ENCODE data around the gene SERINC2. TPM values are rescaled to one million over a fixed set of nuclear protein-coding genes. Genes with fewer than 3 reads are reported as not detected.
A peak's percentile ranks its signal among the peaks of the same experiment; 100 is the strongest.
"Not testable (repeated sequence)": the region's sequence is repeated elsewhere in the genome, so short reads cannot be mapped to it uniquely, and the experiment has no call there.

Gene SERINC2
- total and polyA plus RNA-seq, 7 donors = 0.33 to 254 (median 0.81) TPM

DNA sequence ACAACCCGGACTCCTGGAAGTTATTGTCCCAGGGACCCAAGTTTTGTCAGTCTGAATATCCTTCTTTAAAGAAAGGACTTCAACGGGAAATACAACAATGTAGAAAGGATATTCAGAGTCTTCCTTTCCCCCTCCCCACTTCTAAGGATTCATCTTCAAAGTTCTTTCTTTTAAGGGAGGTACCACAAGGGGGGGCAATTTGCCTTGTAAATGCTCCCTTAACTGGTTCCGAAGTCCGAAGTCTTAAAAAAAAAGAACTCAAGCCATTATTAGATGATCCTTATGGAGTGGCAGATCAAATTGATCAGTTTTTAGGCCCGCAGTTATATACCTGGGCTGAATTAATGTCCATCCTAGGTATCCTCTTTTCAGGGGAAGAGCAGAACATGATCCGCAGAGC, 47.0 kb downstream of the SERINC2 start:
- H3K9me3 ChIP-seq = peaks cover 5 to 25% (median 21%) of the 10 kb centered on the region in 4 donors
- 54 to 63% methylated on average over 6 of the region's 6 CpGs for WGBS, 2 donors
- H3K27ac ChIP-seq = no peak overlapping the region
- no peak overlapping the region for H3K4me3 ChIP-seq
- no peak for DNase-seq
- H3K27me3 ChIP-seq = peaks cover 0 to 3% (median 0%) of the 10 kb centered on the region in 3 donors
- H3K36me3 ChIP-seq = no peaks in the 10 kb centered on the region
- peaks cover 0 to 2% (median 0%) of the 10 kb centered on the region in 4 donors for H3K4me1 ChIP-seq
- TF ChIP-seq, protein P1, sequence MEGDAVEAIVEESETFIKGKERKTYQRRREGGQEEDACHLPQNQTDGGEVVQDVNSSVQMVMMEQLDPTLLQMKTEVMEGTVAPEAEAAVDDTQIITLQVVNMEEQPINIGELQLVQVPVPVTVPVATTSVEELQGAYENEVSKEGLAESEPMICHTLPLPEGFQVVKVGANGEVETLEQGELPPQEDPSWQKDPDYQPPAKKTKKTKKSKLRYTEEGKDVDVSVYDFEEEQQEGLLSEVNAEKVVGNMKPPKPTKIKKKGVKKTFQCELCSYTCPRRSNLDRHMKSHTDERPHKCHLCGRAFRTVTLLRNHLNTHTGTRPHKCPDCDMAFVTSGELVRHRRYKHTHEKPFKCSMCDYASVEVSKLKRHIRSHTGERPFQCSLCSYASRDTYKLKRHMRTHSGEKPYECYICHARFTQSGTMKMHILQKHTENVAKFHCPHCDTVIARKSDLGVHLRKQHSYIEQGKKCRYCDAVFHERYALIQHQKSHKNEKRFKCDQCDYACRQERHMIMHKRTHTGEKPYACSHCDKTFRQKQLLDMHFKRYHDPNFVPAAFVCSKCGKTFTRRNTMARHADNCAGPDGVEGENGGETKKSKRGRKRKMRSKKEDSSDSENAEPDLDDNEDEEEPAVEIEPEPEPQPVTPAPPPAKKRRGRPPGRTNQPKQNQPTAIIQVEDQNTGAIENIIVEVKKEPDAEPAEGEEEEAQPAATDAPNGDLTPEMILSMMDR (IDR thresholded peaks at IDR 0.05) = peak in 1 of 4 experiments; percentile 13
- TF ChIP-seq POLR2AphosphoS5 (IDR thresholded peaks at IDR 0.05) = no peak
- intact Hi-C loops (cut with DNase I) = no loop called here

- TF ChIP-seq POLR2A (IDR thresholded peaks at IDR 0.05) (no peak), EP300 (IDR thresholded peaks at IDR 0.05) (no peak), POLR2AphosphoS5 (IDR thresholded peaks at IDR 0.05) (no peak)
- TF ChIP-seq, protein P1 (IDR thresholded peaks at IDR 0.05) = no peak
- DNase-seq = no peak
- Histone ChIP-seq H3K27ac (no peak overlapping the region), H3K4me3 (no peak overlapping the region), H3K4me1 (peaks cover 0 to 2% (median 0%) of the 10 kb centered on the region in 4 donors), H3K36me3 (no peaks in the 10 kb centered on the region), H3K27me3 (no peaks in the 10 kb centered on the region), H3K9me3 (peaks cover 0 to 5% (median 3%) of the 10 kb centered on the region in 4 donors)
- 87 to 89% methylated on average over 4 of the region's 4 CpGs for WGBS, 2 donors
- intact Hi-C loops (cut with DNase I) = no loop called here
These were observed 54.1 kb downstream of the SERINC2 start for GRCh38 chr1:31467005-31467674.

- H3K4me3 ChIP-seq = no peak overlapping the region
- no peaks in the 10 kb centered on the region for H3K36me3 ChIP-seq
- 87 to 95% methylated on average over 11 of the region's 11 CpGs for WGBS, 2 donors
- intact Hi-C loops (cut with DNase I) = no loop called here
- H3K27ac ChIP-seq = no peak overlapping the region
- no peak for DNase-seq
- H3K4me1 ChIP-seq = no peaks in the 10 kb centered on the region
- peaks cover 0 to 5% (median 3%) of the 10 kb centered on the region in 4 donors for H3K9me3 ChIP-seq
- no peaks in the 10 kb centered on the region for H3K27me3 ChIP-seq
- TF ChIP-seq POLR2A (IDR thresholded peaks at IDR 0.05) = no peak
- TF ChIP-seq, protein P1 (IDR thresholded peaks at IDR 0.05) = no peak
- no peak for TF ChIP-seq EP300 (IDR thresholded peaks at IDR 0.05)
- no peak for TF ChIP-seq POLR2AphosphoS5 (IDR thresholded peaks at IDR 0.05)
These were observed 57.8 kb downstream of the SERINC2 start for GRCh38 chr1:31470794-31471315.

GRCh38 chr1:31471452-31472313, 58.7 kb downstream of the SERINC2 start:
- H3K4me3 ChIP-seq; H3K27me3 ChIP-seq; intact Hi-C loops (cut with DNase I); H3K36me3 ChIP-seq; H3K9me3 ChIP-seq; H3K4me1 ChIP-seq; H3K27ac ChIP-seq; DNase-seq: not testable (repeated sequence)
- 64 to 72% methylated on average over 8 of the region's 8 CpGs for WGBS, 2 donors

- H3K27me3 ChIP-seq; DNase-seq; H3K4me1 ChIP-seq; H3K4me3 ChIP-seq; H3K27ac ChIP-seq; H3K36me3 ChIP-seq; intact Hi-C loops (cut with DNase I); H3K9me3 ChIP-seq: not testable (repeated sequence)
- WGBS, 2 donors = 27 to 48% methylated on average over 4 of the region's 4 CpGs
These were observed 59.3 kb downstream of the SERINC2 start for GRCh38 chr1:31472314-31472651.

DNA sequence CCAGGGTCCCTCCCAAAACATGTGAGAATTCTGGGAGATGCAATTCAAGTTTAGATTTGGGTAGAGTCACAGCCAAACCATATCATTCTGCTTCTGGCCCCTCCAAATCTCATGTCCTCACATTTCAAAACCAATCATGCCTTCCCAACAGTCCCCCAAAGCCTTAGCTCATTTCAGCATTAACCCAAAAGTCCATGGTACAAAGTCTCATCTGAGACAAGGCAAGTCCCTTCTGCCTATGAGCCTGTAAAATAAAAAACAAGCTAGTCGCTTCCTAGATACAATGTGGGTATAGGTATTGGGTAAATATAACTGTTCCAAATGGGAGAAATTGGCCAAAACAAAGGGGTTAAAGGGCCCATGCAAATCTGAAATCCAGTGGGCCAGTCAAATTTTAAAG, 59.7 kb downstream of the SERINC2 start:
- H3K9me3 ChIP-seq; H3K4me1 ChIP-seq; H3K27ac ChIP-seq; H3K27me3 ChIP-seq; DNase-seq; H3K36me3 ChIP-seq; H3K4me3 ChIP-seq; intact Hi-C loops (cut with DNase I): not testable (repeated sequence)
- WGBS, 2 donors = 53 to 81% methylated on average over 1 of the region's 1 CpG

GRCh38 chr1:31473508-31473907, 60.5 kb downstream of the SERINC2 start:
- H3K4me3 ChIP-seq; intact Hi-C loops (cut with DNase I); H3K9me3 ChIP-seq; H3K4me1 ChIP-seq; H3K36me3 ChIP-seq; H3K27ac ChIP-seq; H3K27me3 ChIP-seq; DNase-seq: not testable (repeated sequence)

DNA sequence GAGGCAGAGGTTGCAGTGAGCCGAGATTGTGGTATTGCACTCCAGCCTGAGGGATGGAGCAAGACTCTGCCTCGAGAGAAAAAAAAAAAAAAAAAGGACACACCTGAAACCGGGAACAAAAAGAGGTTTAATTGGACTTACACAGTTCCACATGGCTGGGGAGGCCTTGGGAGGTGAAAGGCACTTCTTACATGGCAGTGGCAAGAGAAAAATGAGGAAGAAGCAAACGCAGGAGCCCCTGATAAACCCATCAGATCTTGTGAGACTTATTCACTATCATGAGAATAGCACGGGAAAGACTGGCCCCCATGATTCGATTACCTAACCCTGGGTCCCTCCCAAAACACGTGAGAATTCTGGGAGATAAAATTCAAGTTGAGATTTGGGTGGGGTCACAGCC, 61.6 kb downstream of the SERINC2 start:
- H3K4me1 ChIP-seq; H3K36me3 ChIP-seq; DNase-seq; H3K27ac ChIP-seq; H3K27me3 ChIP-seq; H3K4me3 ChIP-seq; H3K9me3 ChIP-seq; intact Hi-C loops (cut with DNase I): not testable (repeated sequence)
- 86 to 88% methylated on average over 7 of the region's 7 CpGs for WGBS, 2 donors

All from sigmoid colon (tissue), 7 donors.